H1 (cell line): ENCODE results near the gene GFOD1. TPM values are rescaled to one million over a fixed set of nuclear protein-coding genes. Genes with fewer than 3 reads are reported as not detected.

Experiments used
- CTCF ChIA-PET: fragments of 300-600 bp; sonication (Branson Sonifier 250); formaldehyde crosslinking; loops from one replicate; lab custom pipeline; 2021; ENCODE audit not compliant: partially characterized antibody; lab: Charles Lee
- POLR2A ChIA-PET: fragments of 300-600 bp; sonication (Branson Sonifier 250); formaldehyde crosslinking; loops from one replicate; lab custom pipeline; 2021; ENCODE audit warnings: inconsistent platforms; ENCODE audit not compliant: partially characterized antibody; lab: Charles Lee
- DNase-seq, 2 experiments: peaks; one replicate each; pipeline versions ENCODE4 v3.0.0 to v3.0.0-alpha.2; 2010 to 2022; ENCODE audit warnings: low spot score in 2 of 2, low read depth in 1 of 2, mixed read lengths in 1 of 2
- FAIRE-seq: peaks from 2 replicates; lab custom pipeline; 2011; peaks lifted over from hg19 to GRCh38; lab: Jason Lieb, UNC
- H2AFZ ChIP-seq: 2 replicates; pipeline ENCODE4 v1.8.1; 2012; ENCODE audit warnings: low read length, inconsistent platforms
- H2AK5ac ChIP-seq: 2 replicates; pipeline ENCODE4 v1.6.1; 2013; ENCODE audit warnings: low read depth, low read length
- H2BK120ac ChIP-seq: replicated peaks from 2 replicates; pipeline ENCODE3; 2013; ENCODE audit warnings: low read depth, low read length, inconsistent platforms
- H2BK12ac ChIP-seq: 2 replicates; pipeline ENCODE4 v1.6.1; 2013; ENCODE audit warnings: low read depth, low read length
- H2BK15ac ChIP-seq: 2 replicates; pipeline ENCODE4 v1.6.1; 2013; ENCODE audit warnings: low read length
- H2BK20ac ChIP-seq: 2 replicates; pipeline ENCODE4 v1.6.1; 2013; ENCODE audit warnings: low read length
- H2BK5ac ChIP-seq: 2 replicates; pipeline ENCODE4 v1.6.1; 2013; ENCODE audit warnings: low read depth, low read length
- H3K14ac ChIP-seq: 2 replicates; pipeline ENCODE4 v1.6.1; 2013; ENCODE audit warnings: inconsistent platforms; ENCODE audit not compliant: insufficient read length
- H3K18ac ChIP-seq: 2 replicates; pipeline ENCODE4 v1.6.1; 2013; ENCODE audit warnings: low read length; ENCODE audit errors: extremely low read depth
- H3K23ac ChIP-seq: 2 replicates; pipeline ENCODE4 v1.6.1; 2013; ENCODE audit warnings: inconsistent platforms; ENCODE audit not compliant: insufficient read length
- H3K23me2 ChIP-seq: 2 replicates; pipeline ENCODE4 v1.6.1; 2013; ENCODE audit warnings: low read depth, low read length
- H3K27ac ChIP-seq: 2 replicates; pipeline ENCODE4 v1.6.1; 2011; ENCODE audit warnings: low read depth, low read length, inconsistent platforms
- H3K27me3 ChIP-seq, 4 experiments: replicated peaks in 1 of 4; 1 replicate in 1 of 4; 2 replicates in 3 of 4; pipeline versions ENCODE4 v1.6.1 to v1.8.1; 2011 to 2013; ENCODE audit warnings: low read length in 3 of 4, mild to moderate bottlenecking in 3 of 4, inconsistent platforms in 2 of 4, mixed read lengths in 2 of 4, moderate library complexity in 1 of 4; ENCODE audit not compliant: control insufficient read depth in 3 of 4, insufficient read depth in 3 of 4; ENCODE audit errors: extremely low read depth in 1 of 4
- H3K36me3 ChIP-seq, 4 experiments: 2 replicates each; pipeline versions ENCODE4 v1.6.1 to v1.8.1; 2011 to 2013; ENCODE audit warnings: mild to moderate bottlenecking in 4 of 4, low read length in 3 of 4, moderate library complexity in 2 of 4, control low read depth in 1 of 4, inconsistent platforms in 1 of 4; ENCODE audit not compliant: insufficient read depth in 4 of 4, control insufficient read depth in 2 of 4
- H3K4ac ChIP-seq: replicated peaks from 2 replicates; pipeline ENCODE3; 2013; ENCODE audit warnings: low read length, low read depth, mixed read lengths, inconsistent platforms; ENCODE audit not compliant: insufficient read length
- H3K4me1 ChIP-seq, 4 experiments: replicated peaks in 1 of 4; 1 replicate in 1 of 4; 2 replicates in 3 of 4; pipeline versions ENCODE4 v1.6.1 to v1.8.1; 2011 to 2013; ENCODE audit warnings: low read length in 3 of 4, inconsistent platforms in 2 of 4, mixed read lengths in 1 of 4; ENCODE audit not compliant: insufficient read depth in 4 of 4, control insufficient read depth in 3 of 4
- H3K4me2 ChIP-seq, 2 experiments: 2 replicates each; pipeline versions ENCODE4 v1.6.1 to v1.8.1; 2011 to 2013; ENCODE audit warnings: low read depth in 2 of 2, low read length in 2 of 2, control low read depth in 1 of 2, inconsistent platforms in 1 of 2, mild to moderate bottlenecking in 1 of 2; ENCODE audit not compliant: insufficient read depth in 1 of 2
- H3K4me3 ChIP-seq, 4 experiments: fragments of 200-600, 300-600 bp in 1 of 4; sonication (generic), shearing (Covaris generic), sonication (Bioruptor Twin) in 1 of 4; 2 replicates each; pipeline versions ENCODE4 v1.5.1 to v1.8.1; 2011 to 2016; ENCODE audit warnings: low read length in 4 of 4, low read depth in 3 of 4, control low read depth in 2 of 4, inconsistent platforms in 2 of 4, mild to moderate bottlenecking in 2 of 4, mixed read lengths in 1 of 4, moderate library complexity in 1 of 4; ENCODE audit not compliant: insufficient read depth in 2 of 4; ENCODE audit errors: extremely low read depth in 1 of 4
- H3K56ac ChIP-seq: replicated peaks from 2 replicates; pipeline ENCODE3; 2013; ENCODE audit warnings: low read depth, mild to moderate bottlenecking, mixed read lengths, low read length, inconsistent platforms; ENCODE audit not compliant: insufficient read length
- H3K79me1 ChIP-seq: 2 replicates; pipeline ENCODE4 v1.6.1; 2013; ENCODE audit warnings: low read depth, low read length, control low read depth
- H3K79me2 ChIP-seq, 2 experiments: 2 replicates each; pipeline versions ENCODE4 v1.6.1 to v1.8.1; 2012 to 2013; ENCODE audit warnings: low read length in 2 of 2, mild to moderate bottlenecking in 2 of 2, inconsistent platforms in 1 of 2; ENCODE audit not compliant: insufficient read depth in 2 of 2, control insufficient read depth in 1 of 2
- H3K9ac ChIP-seq, 4 experiments: replicated peaks in 1 of 4; 1 replicate in 1 of 4; 2 replicates in 3 of 4; pipeline versions ENCODE4 v1.6.1 to v1.8.1; 2011 to 2013; ENCODE audit warnings: low read depth in 3 of 4, low read length in 3 of 4, control low read depth in 2 of 4, mild to moderate bottlenecking in 2 of 4, moderate library complexity in 2 of 4, inconsistent platforms in 1 of 4; ENCODE audit errors: extremely low read depth in 1 of 4
- H3K9me3 ChIP-seq, 2 experiments: 2 replicates each; pipeline versions ENCODE4 v1.6.1 to v1.8.1; 2012 to 2013; ENCODE audit warnings: mild to moderate bottlenecking in 2 of 2, moderate library complexity in 2 of 2, control low read depth in 1 of 2, inconsistent platforms in 1 of 2, low read depth in 1 of 2, low read length in 1 of 2, mixed read lengths in 1 of 2; ENCODE audit not compliant: insufficient read depth in 2 of 2
- H4K20me1 ChIP-seq, 2 experiments: replicated peaks in 1 of 2; 2 replicates each; pipeline versions ENCODE3 to v1.8.1; 2011 to 2013; ENCODE audit warnings: inconsistent platforms in 2 of 2, low read length in 2 of 2, mild to moderate bottlenecking in 1 of 2; ENCODE audit not compliant: insufficient read depth in 2 of 2, control insufficient read depth in 1 of 2
- H4K5ac ChIP-seq: 2 replicates; pipeline ENCODE4 v1.6.1; 2013; ENCODE audit warnings: low read length, low read depth, mixed read lengths, inconsistent platforms; ENCODE audit not compliant: insufficient read length
- H4K8ac ChIP-seq: 2 replicates; pipeline ENCODE4 v1.8.0; 2013; ENCODE audit warnings: mild to moderate bottlenecking, moderate library complexity, low read length, inconsistent platforms; ENCODE audit not compliant: insufficient read depth; ENCODE audit errors: extremely low read depth
- H4K91ac ChIP-seq: replicated peaks from 2 replicates; pipeline ENCODE3; 2013; ENCODE audit warnings: low read length, mixed read lengths, inconsistent platforms; ENCODE audit not compliant: insufficient read length
- BCL11A ChIP-seq, 2 experiments: IDR thresholded peaks; one replicate each; pipeline ENCODE4 v1.6.1; 2011; ENCODE audit warnings: low read depth in 2 of 2, low read length in 2 of 2, mild to moderate bottlenecking in 2 of 2
- CBX8 ChIP-seq: fragments of 300-800, 300-1000 bp; sonication (generic); IDR thresholded peaks from 2 replicates; pipeline ENCODE4 v1.7.1; 2016; ENCODE audit warnings: low read depth, low read length, borderline replicate concordance
- CEBPB ChIP-seq: IDR thresholded peaks from 2 replicates; pipeline ENCODE4 v1.6.1; 2012; ENCODE audit warnings: low read depth, low read length
- CHD1 ChIP-seq: IDR thresholded peaks from 2 replicates; pipeline ENCODE4 v1.6.1; 2012; ENCODE audit warnings: low read depth, low read length, improper control_type of control experiment
- CTBP2 ChIP-seq: IDR thresholded peaks from 2 replicates; pipeline ENCODE4 v1.7.0; 2011; ENCODE audit warnings: borderline replicate concordance, mild to moderate bottlenecking, moderate library complexity, mixed read lengths, low read length; ENCODE audit not compliant: insufficient read depth, insufficient read length
- FOSL1 ChIP-seq: IDR thresholded peaks from 2 replicates; pipeline ENCODE4 v1.6.1; 2011; ENCODE audit warnings: mild to moderate bottlenecking, low read depth, low read length, moderate library complexity; ENCODE audit not compliant: insufficient read depth
- JUN ChIP-seq: IDR thresholded peaks from 2 replicates; pipeline ENCODE4 v1.6.1; 2011; ENCODE audit warnings: low read depth, mild to moderate bottlenecking, improper control_type of control experiment, low read length
- KDM4A ChIP-seq: IDR thresholded peaks from one replicate; pipeline ENCODE4 v1.7.1; 2012; ENCODE audit warnings: low read depth, mild to moderate bottlenecking, moderate library complexity, low read length, inconsistent platforms; ENCODE audit not compliant: severe bottlenecking
- SIN3A ChIP-seq, 2 experiments: IDR thresholded peaks in 1 of 2; conservative IDR thresholded peaks in 1 of 2; 2 replicates each; pipeline ENCODE4 v1.6.1; 2011 to 2012; ENCODE audit warnings: low read length in 2 of 2, improper control_type of control experiment in 1 of 2, low read depth in 1 of 2, mild to moderate bottlenecking in 1 of 2
- SIX5 ChIP-seq: IDR thresholded peaks from 2 replicates; pipeline ENCODE4 v1.6.1; 2011; ENCODE audit warnings: mild to moderate bottlenecking, low read depth, low read length
- SP2 ChIP-seq: IDR thresholded peaks from 2 replicates; pipeline ENCODE4 v1.6.1; 2012; ENCODE audit warnings: mild to moderate bottlenecking, low read length, inconsistent platforms
- TBP ChIP-seq: IDR thresholded peaks from 2 replicates; pipeline ENCODE4 v1.6.1; 2011; ENCODE audit warnings: low read depth, low read length, improper control_type of control experiment
- TCF12 ChIP-seq: IDR thresholded peaks from 2 replicates; pipeline ENCODE4 v1.6.1; 2011; ENCODE audit warnings: low read depth, mild to moderate bottlenecking, low read length
- WGBS, 2 experiments: shearing (Covaris generic) in 1 of 2; methylation state at CpG; one replicate each; pipeline versions ENCODE4 v1.1.6 to v1.1.7; 2013 to 2015; ENCODE audit warnings: low lambda C conversion rate in 2 of 2, mixed read lengths in 2 of 2, inconsistent platforms in 1 of 2, low coverage in 1 of 2, missing lambda C conversion rate in 1 of 2; ENCODE audit not compliant: insufficient replicate concordance in 2 of 2, insufficient coverage in 1 of 2, insufficient read length in 1 of 2; ENCODE audit errors: extremely low coverage in 1 of 2, missing lambda C conversion rate in 1 of 2; 5-methylcytosine and 5-hydroxymethylcytosine counted together
- polyA plus RNA-seq, 7 experiments: library from polyadenylated mRNA; depleted of rRNA in 3 of 7; stranded (reverse) in 5 of 7; unstranded in 2 of 7; fragments of >200 nt in 5 of 7; fragments of 200-250 nt in 2 of 7; gene quantifications; 1 replicate in 5 of 7; 2 replicates in 1 of 7; 4 replicates in 1 of 7; pipeline versions ENCODE4 v1.2.1 to v1.2.3, GENCODE V29; 2011 to 2013; ENCODE audit warnings: missing spikeins in 2 of 7, mixed read lengths in 2 of 7
- total RNA-seq: library from RNA; stranded (reverse); fragmentation: NEBNext Ultra II Directional; extraction: Animal tissue kit (Norgen Biotek cat#: 25700); gene quantifications from 2 replicates; pipeline ENCODE4 v1.2.1, GENCODE V29; 2021
- TF ChIP-seq, protein P1 (sequence below): IDR thresholded peaks from 2 replicates; pipeline ENCODE4 v1.6.1; 2011; ENCODE audit warnings: low read depth, mild to moderate bottlenecking, low read length; ENCODE audit not compliant: insufficient read depth

Gene GFOD1
- total and polyA plus RNA-seq, 2 of the 8 experiments (the other 6 are each of a cell fraction or from before 2014, with no cell fraction given) = 2.5 to 8.8 TPM

DNA sequence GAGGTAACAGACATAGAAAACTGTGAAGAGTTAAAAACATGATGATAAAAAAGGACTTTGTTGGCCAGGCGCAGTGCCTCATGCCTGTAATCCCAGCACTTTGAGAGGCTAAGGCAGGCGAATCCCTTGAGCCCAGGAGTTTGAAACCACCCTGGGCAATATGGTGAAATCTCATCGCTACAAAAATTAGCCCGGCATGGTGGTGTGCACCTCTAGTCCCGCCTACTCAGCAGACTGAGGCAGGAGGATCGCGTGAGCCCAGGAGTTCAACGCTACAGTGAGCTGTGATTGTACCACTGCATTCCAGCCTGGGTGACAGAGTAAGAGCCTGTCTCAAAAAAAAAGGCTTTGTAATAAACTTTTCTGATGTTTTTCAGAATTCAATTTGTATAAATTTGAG is 60.1 kb downstream of the GFOD1 start:
- FAIRE-seq (no peak), DNase-seq (no peak)
- Histone ChIP-seq H4K8ac (no peak overlapping the region; the same call in 1 of the 2 replicates), H2BK120ac (no peak overlapping the region), H2BK5ac (0 out of 2 replicates have a peak overlapping the region, but pooled peaks have one; percentile 18), H3K4me1 (peaks cover 15 to 34% (median 23%) of the 10 kb centered on the region in 4 experiments), H2BK20ac (no peak overlapping the region), H3K36me3 (no peaks in the 10 kb centered on the region), H2AK5ac (no peak overlapping the region), H3K27me3 (no peaks in the 10 kb centered on the region), H3K18ac (0 out of 2 replicates have a peak overlapping the region, but pooled peaks have one; percentile 6), H3K4ac (no peak overlapping the region), H3K79me1 (no peaks in the 10 kb centered on the region; the same call in 1 of the 2 replicates), H3K79me2 (peaks cover 0 to 5% of the 10 kb centered on the region in 2 experiments; a peak in 1 of 4 replicates), H3K23ac (no peak overlapping the region), H2BK15ac (no peak overlapping the region), H3K9me3 (no peaks in the 10 kb centered on the region), H3K4me3 (no peak overlapping the region), H3K27ac (no peak overlapping the region), H2BK12ac (no peak overlapping the region; the same call in 1 of the 2 replicates), H4K5ac (no peak overlapping the region), H3K23me2 (no peaks in the 10 kb centered on the region), H2AFZ (no peak overlapping the region), H4K91ac (no peak overlapping the region), H3K14ac (no peak overlapping the region), H3K56ac (no peak overlapping the region), H4K20me1 (no peaks in the 10 kb centered on the region), H3K9ac (no peak overlapping the region), H3K4me2 (no peak overlapping the region)
- ChIA-PET POLR2A (no interaction called here), CTCF (interaction anchor here (0.7 to 4.1 kb wide), 9 partner anchors 10 to 188 kb away, joined by 3 to 12 read pairs (median 4); partner anchors contain the start of gene NOL7)
- 87% methylated on average over 8 of the region's 8 CpGs; no CpG with 5 or more reads in 1 of the 2 experiments for WGBS, 2 experiments
- TF ChIP-seq CBX8 (no peak), CEBPB (no peak), SIX5 (no peak), TBP (no peak), SIN3A (conservative IDR thresholded peaks at IDR 0.05 in 1 of 2, IDR thresholded peaks at IDR 0.05 in 1 of 2; ENCODE audit: low read depth in 1 of 2, low read length in 2 of 2) (no peak), CTBP2 (no peak), JUN (no peak), BCL11A (IDR thresholded peaks at IDR 0.05; ENCODE audit: low read depth in 2 of 2, low read length in 2 of 2) (no peak), CHD1 (no peak), SP2 (no peak), TCF12 (no peak), KDM4A (no peak), FOSL1 (no peak)
- TF ChIP-seq, protein P1, sequence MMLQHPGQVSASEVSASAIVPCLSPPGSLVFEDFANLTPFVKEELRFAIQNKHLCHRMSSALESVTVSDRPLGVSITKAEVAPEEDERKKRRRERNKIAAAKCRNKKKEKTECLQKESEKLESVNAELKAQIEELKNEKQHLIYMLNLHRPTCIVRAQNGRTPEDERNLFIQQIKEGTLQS = no peak
